Measurements from ENCODE around the gene PIF1. TPM values are rescaled to one million over a fixed set of nuclear protein-coding genes. Genes with fewer than 3 reads are reported as not detected.

PIF1 gene
- total RNA-seq, 1 experiment from 2014 or later, result 34.9 TPM

GRCh38 chr15:64772964-64773363 lies 52.5 kb downstream of the PIF1 start:
- Histone ChIP-seq H3K4me3 (replicated peaks in 1 of 2; ENCODE audit: low read depth in 1 of 2, low read length in 2 of 2) (no peak overlapping the region), H2AFZ (ENCODE audit: low read depth, low read length, poor library complexity, severe bottlenecking) (no peak overlapping the region), H3K4me1 (ENCODE audit: control insufficient read depth in 1 of 2, insufficient read depth in 2 of 2, low read length in 2 of 2) (peaks cover 2 to 40% of the 10 kb centered on the region in 2 experiments; a peak in 3 of 4 replicates), H3K9me3 (ENCODE audit: control insufficient read depth in 1 of 2, insufficient read depth in 1 of 2, low read depth in 1 of 2, low read length in 2 of 2) (no peaks in the 10 kb centered on the region), H3K36me3 (ENCODE audit: control insufficient read depth in 1 of 2, insufficient read depth in 2 of 2, low read length in 2 of 2) (no peaks in the 10 kb centered on the region), H3K9ac (ENCODE audit: low read length) (no peak overlapping the region), H3K27ac (ENCODE audit: low read depth, low read length) (no peak overlapping the region), H3K79me2 (ENCODE audit: insufficient read depth, low read length) (no peaks in the 10 kb centered on the region), H3K4me2 (ENCODE audit: low read length) (peak overlapping the region; percentile 18), H4K20me1 (ENCODE audit: insufficient read depth) (no peaks in the 10 kb centered on the region), H3K9me2 (ENCODE audit: insufficient read depth) (no peaks in the 10 kb centered on the region), H3K27me3 (ENCODE audit: insufficient read depth, low read length) (no peaks in the 10 kb centered on the region)
- TF ChIP-seq EGR1 (IDR thresholded peaks at IDR 0.05; ENCODE audit: low read depth) (no peak), YY1 (IDR thresholded peaks at IDR 0.05; ENCODE audit: extremely low read depth, insufficient replicate concordance, low read depth, low read length) (no peak), JUND (IDR thresholded peaks at IDR 0.05) (no peak), EZH2phosphoT487 (IDR thresholded peaks at IDR 0.05; ENCODE audit: borderline replicate concordance) (no peak), SRF (IDR thresholded peaks at IDR 0.05; ENCODE audit: low read depth) (no peak), CTCF (IDR thresholded peaks at IDR 0.05 in 2 of 3, conservative IDR thresholded peaks at IDR 0.05 in 1 of 3; ENCODE audit: borderline replicate concordance in 1 of 3, insufficient read depth in 1 of 3, low read depth in 2 of 3, low read length in 2 of 3) (no peak), FOSL1 (IDR thresholded peaks at IDR 0.05; ENCODE audit: low read depth) (no peak), ZNF274 (IDR thresholded peaks at IDR 0.05; ENCODE audit: low read depth, low read length) (no peak), CEBPB (IDR thresholded peaks at IDR 0.05; ENCODE audit: low read depth) (no peak), SIN3A (IDR thresholded peaks at IDR 0.05; ENCODE audit: low read depth) (no peak), ZBTB33 (IDR thresholded peaks at IDR 0.05; ENCODE audit: extremely low read depth, insufficient replicate concordance, low read length) (no peak), MAX (IDR thresholded peaks at IDR 0.05) (no peak)
- no peak for DNase-seq (ENCODE audit: low read depth, low spot score)
- ChIA-PET RAD21 (ENCODE audit: low non-redundant PET in 1 of 2, low total read pairs in 2 of 2, uncharacterized antibody in 2 of 2, unreplicated experiment in 2 of 2) (no interaction called here), POLR2A (no interaction called here), CTCF (no interaction called here)
- BruUV-seq (replicated peaks), result no TSS peak
- intact Hi-C loops (cut with micrococcal nuclease), result no loop called here
- ATAC-seq, result no peak

All from HCT116 (cell line).